RWPE2 (cell line): ENCODE data around the gene ZNF469.

Experiments used
- ATAC-seq: fragments of 200-7000 bp; cut with Tn5 transposase; 3 replicates; pipeline ENCODE4 v1.9.1; 2021; ENCODE audit warnings: low read depth
- DNase-seq: peaks from one replicate; pipeline ENCODE4 v3.0.0-alpha.2; 2020; ENCODE audit warnings: low spot score
- H3K27ac ChIP-seq: fragments of 450-650 bp; 2 replicates; pipeline ENCODE4 v1.5.1; 2017; ENCODE audit warnings: mild to moderate bottlenecking; ENCODE audit not compliant: poor library complexity, severe bottlenecking
- H3K27me3 ChIP-seq: fragments of 250-450 bp; sonication (Bioruptor Pico); 2 replicates; pipeline ENCODE4 v1.5.1; 2021; ENCODE audit warnings: mild to moderate bottlenecking, moderate library complexity; ENCODE audit not compliant: insufficient read depth, poor library complexity, severe bottlenecking
- H3K36me3 ChIP-seq: fragments of 250-450 bp; sonication (Bioruptor Pico); 2 replicates; pipeline ENCODE4 v1.5.1; 2020; ENCODE audit warnings: low read depth, mild to moderate bottlenecking, moderate library complexity
- H3K4me1 ChIP-seq: fragments of 250-450 bp; sonication (Bioruptor Pico); 2 replicates; pipeline ENCODE4 v1.5.1; 2021; ENCODE audit warnings: mild to moderate bottlenecking, moderate library complexity; ENCODE audit not compliant: insufficient read depth, poor library complexity, severe bottlenecking
- H3K4me3 ChIP-seq: fragments of 250-450 bp; sonication (Bioruptor Pico); 2 replicates; pipeline ENCODE4 v1.5.1; 2021; ENCODE audit warnings: mild to moderate bottlenecking, moderate library complexity; ENCODE audit not compliant: severe bottlenecking
- H3K9me3 ChIP-seq: fragments of 250-450 bp; sonication (Bioruptor Pico); 2 replicates; pipeline ENCODE4 v1.5.1; 2021; ENCODE audit warnings: mild to moderate bottlenecking, moderate library complexity; ENCODE audit not compliant: severe bottlenecking
- TF ChIP-seq, protein P1 (sequence below): fragments of 450-650 bp; IDR thresholded peaks from one replicate; pipeline ENCODE4 v1.5.1; 2017; ENCODE audit warnings: mild to moderate bottlenecking, moderate library complexity; ENCODE audit not compliant: poor library complexity, severe bottlenecking

Gene ZNF469

DNA sequence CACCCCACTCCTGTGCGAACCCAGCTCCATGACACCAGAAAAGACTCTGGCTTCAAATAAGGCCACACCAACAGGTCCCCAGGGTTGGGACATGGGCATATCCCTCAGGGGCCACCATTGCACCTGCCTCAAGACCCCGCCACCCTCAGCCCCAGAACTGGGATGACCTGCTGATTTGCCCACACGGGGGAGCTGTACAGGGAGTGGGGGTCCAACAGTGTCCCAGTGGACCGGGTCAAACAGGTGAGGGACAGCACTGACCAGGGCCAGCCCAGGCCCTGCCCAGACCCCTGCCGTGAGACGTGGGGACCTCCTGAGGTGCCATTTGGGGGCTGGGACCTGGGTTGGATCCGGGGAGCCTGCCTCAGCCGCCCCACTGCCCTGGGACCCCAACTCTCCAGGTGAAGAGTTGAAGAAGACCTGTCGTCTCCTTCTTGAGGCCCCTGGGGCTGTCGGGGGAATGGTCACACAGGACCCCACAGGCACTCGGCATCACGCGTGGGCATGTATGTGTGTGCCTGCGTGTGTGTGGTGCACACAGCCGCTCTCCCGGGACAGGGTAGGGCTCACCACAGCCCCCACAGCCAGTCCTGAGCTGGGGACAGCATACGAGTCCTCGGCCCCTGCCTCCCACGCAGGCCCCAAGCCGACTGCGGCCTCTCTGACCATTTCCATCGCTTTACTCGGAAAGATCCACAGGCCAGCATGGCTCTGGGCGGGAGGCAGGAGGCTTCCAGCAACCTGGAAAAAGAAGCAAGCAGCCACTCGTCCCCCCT, 34.2 kb upstream of the ZNF469 start:
- Histone ChIP-seq H3K36me3 (no peaks in the 10 kb centered on the region), H3K27me3 (no peaks in the 10 kb centered on the region), H3K27ac (no peak overlapping the region), H3K4me1 (no peaks in the 10 kb centered on the region), H3K9me3 (no peaks in the 10 kb centered on the region), H3K4me3 (no peak overlapping the region)
- DNase-seq = peak; percentile 71
- TF ChIP-seq, protein P1, sequence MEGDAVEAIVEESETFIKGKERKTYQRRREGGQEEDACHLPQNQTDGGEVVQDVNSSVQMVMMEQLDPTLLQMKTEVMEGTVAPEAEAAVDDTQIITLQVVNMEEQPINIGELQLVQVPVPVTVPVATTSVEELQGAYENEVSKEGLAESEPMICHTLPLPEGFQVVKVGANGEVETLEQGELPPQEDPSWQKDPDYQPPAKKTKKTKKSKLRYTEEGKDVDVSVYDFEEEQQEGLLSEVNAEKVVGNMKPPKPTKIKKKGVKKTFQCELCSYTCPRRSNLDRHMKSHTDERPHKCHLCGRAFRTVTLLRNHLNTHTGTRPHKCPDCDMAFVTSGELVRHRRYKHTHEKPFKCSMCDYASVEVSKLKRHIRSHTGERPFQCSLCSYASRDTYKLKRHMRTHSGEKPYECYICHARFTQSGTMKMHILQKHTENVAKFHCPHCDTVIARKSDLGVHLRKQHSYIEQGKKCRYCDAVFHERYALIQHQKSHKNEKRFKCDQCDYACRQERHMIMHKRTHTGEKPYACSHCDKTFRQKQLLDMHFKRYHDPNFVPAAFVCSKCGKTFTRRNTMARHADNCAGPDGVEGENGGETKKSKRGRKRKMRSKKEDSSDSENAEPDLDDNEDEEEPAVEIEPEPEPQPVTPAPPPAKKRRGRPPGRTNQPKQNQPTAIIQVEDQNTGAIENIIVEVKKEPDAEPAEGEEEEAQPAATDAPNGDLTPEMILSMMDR = no peak
- no peak; the same call in 1 of the 3 replicates for ATAC-seq

GRCh38 chr16:88349153-88349902, 33.4 kb upstream of the ZNF469 start:
- 0 out of 3 replicates have a peak, but pooled peaks have one; percentile 15 for ATAC-seq
- H3K4me1 ChIP-seq = no peaks in the 10 kb centered on the region
- no peaks in the 10 kb centered on the region for H3K9me3 ChIP-seq
- no peak for DNase-seq
- TF ChIP-seq, protein P1 = no peak
- H3K36me3 ChIP-seq = no peaks in the 10 kb centered on the region
- no peak overlapping the region for H3K27ac ChIP-seq
- H3K27me3 ChIP-seq = no peaks in the 10 kb centered on the region
- no peak overlapping the region for H3K4me3 ChIP-seq

- TF ChIP-seq, protein P1 = no peak
- no peaks in the 10 kb centered on the region for H3K27me3 ChIP-seq
- no peak overlapping the region for H3K4me3 ChIP-seq
- no peaks in the 10 kb centered on the region for H3K4me1 ChIP-seq
- DNase-seq (peak; percentile 52), ATAC-seq (no peak)
- no peak overlapping the region for H3K27ac ChIP-seq
- no peaks in the 10 kb centered on the region for H3K9me3 ChIP-seq
- H3K36me3 ChIP-seq = no peaks in the 10 kb centered on the region
Measured at GRCh38 chr16:88349903-88350900, 32.6 kb upstream of the ZNF469 start.

DNA sequence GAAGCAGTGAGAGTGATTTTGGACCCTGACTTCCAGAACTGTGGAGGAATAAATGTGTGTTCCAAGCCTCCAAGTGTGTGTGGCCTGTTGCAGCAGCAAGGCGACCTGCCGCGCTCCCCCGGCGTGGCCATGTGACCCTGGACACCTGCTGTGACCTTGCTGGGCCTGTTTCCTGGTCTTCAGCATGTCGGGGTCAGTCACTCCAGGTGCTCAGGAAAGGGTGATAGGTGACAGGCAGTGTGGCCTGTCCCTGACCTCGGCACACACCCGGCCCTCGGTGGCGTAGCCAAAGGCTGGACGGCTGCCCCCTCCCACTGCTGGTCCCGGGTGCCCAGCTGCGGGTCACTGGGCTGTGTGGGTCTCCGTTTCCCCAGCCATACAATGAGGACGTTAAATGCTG, 31.8 kb upstream of the ZNF469 start:
- H3K4me3 ChIP-seq = no peak overlapping the region

More for the DNA sequence above, 31.8 kb upstream of the ZNF469 start:
- TF ChIP-seq, protein P1 = no peak
- no peaks in the 10 kb centered on the region for H3K36me3 ChIP-seq
- H3K9me3 ChIP-seq = no peaks in the 10 kb centered on the region
- H3K4me1 ChIP-seq = no peaks in the 10 kb centered on the region
- no peaks in the 10 kb centered on the region for H3K27me3 ChIP-seq
- ATAC-seq (no peak), DNase-seq (peak; percentile 59)
- H3K27ac ChIP-seq = no peak overlapping the region
